GM21576 (cell line): Measurements from ENCODE around the gene ARHGAP32.
"Not testable (repeated sequence)": the region's sequence is repeated elsewhere in the genome, so short reads cannot be mapped to it uniquely, and the experiment has no call there.

Source experiments
- ATAC-seq: cut with Tn5 transposase; IDR thresholded peaks from one replicate; pipeline ENCODE4 v1.9.1; 2021; ENCODE audit warnings: mild to moderate bottlenecking, moderate library complexity; ENCODE audit not compliant: unreplicated experiment

ARHGAP32 gene

GRCh38 chr11:129204150-129204838 lies 12.2 kb upstream of the ARHGAP32 start:
- ATAC-seq: no peak

DNA sequence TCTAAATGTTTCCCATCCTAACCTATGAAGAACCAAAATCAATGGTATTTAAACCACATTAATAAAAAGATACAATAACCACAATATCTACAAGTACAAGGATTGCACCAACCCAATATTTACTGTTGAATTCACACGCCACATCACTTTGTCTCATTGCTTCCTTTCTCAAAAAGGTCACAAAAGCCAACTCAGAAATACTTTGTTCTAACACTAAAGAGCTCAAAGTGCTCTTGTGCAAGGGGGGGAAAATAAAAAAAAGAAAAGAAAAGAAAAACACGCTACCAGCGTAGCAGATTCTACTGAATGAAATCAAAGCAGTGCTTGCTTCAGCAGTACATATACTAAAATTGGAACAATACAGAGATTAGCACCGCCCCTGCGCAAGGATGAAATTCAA lies 10.5 kb upstream of the ARHGAP32 start:
- no peak for ATAC-seq

GRCh38 chr11:129195682-129196081 lies 3.6 kb upstream of the ARHGAP32 start:
- no peak for ATAC-seq

DNA sequence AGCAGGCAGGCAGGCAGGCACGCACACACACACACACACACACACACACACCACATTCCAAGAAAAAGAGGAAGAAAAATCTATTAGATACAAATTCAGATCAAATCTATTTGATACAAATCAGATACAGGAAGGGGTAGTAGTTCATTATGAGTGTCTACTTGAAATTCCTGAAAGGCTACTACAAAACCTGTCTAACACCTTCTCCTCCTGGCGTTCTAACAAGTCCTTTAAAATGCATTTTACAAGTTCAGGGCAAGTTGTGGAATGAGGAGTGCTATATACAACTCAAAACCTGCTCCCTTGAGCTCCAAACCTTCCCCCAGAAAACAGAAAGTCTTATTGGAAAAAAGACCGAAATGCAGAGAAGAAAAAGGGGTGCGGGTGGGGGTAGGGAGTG lies 476 bp downstream of the ARHGAP32 start:
- no peak for ATAC-seq

DNA sequence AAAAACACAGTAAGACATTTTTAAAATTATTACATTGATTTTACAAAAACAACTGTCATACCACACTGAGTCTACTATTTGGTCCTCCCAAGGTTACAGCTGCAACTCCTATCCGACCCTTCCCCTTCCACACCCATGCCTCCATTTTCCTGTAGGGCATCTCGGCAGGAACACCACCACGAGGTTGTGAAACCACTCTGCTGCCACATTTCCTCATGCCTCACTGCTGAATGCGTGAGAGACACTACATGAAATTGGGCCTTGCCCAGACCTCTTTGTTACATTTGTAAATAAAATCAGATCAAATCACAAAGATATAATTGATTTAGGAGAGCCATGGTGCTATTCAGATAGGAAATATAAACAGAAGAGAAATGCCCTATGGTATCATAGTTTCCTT lies 2.0 kb downstream of the ARHGAP32 start:
- no peak for ATAC-seq

DNA sequence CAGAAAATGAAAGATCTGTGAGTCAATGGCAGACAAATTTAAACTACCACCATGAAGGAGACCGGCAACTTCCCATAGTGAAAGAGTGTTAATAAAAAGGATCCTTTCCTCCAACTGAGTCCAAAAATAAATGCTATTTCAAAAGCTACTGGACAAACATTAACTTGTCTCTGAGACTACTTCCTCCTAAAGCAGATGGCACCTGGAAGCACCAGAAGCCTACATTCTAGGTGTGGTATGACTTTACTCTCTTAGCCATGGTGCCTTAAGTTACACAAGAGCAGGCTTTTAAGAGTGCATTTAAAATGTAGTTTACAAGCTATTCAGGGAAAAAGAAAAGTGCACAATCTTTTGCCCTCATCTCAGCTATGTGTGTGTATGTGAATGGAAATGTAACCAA lies 2.5 kb downstream of the ARHGAP32 start:
- no peak for ATAC-seq

GRCh38 chr11:129185082-129185481 lies 7.0 kb downstream of the ARHGAP32 start:
- not testable (repeated sequence) for ATAC-seq

GRCh38 chr11:129184581-129184980 lies 7.5 kb downstream of the ARHGAP32 start:
- no peak for ATAC-seq

DNA sequence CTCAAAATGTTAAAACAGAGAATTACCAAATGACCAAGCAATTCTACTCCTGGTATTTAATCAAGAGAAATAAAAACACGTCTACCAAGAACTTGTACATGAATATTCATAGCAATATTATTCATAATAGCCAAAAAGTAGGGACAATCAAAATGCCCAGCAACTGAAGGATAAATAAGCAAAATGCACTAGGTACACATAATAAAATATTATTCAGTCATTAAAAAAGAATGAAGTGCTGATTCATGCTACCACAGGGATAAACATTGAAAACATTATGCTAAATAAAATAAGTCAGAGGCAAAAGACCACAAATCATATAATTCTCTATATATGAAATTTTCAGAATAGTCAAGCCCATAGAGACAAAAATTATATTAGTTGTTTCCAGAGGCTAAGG lies 24.8 kb downstream of the ARHGAP32 start:
- no peak for ATAC-seq

- ATAC-seq: no peak
Observed at GRCh38 chr11:129163714-129164164, 28.4 kb downstream of the ARHGAP32 start.

DNA sequence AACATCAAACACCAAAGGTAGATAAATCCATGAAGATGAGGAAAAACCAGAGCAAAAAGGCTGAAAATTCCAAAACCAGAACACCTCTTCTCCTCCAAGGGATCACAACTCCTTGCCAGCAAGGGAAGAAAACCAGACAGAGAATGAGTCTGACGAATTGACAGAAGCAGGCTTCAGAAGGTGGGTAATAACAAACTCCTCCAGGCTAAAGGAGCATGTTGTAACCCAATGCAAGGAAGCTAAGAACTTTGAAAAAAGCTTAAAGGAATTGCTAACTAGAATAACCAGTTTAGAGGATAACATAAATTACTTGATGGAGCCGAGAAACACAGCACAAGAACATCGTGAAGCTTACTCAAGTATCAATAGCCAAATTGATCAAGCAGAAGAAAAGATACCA lies 35.0 kb downstream of the ARHGAP32 start:
- not testable (repeated sequence) for ATAC-seq

GRCh38 chr11:129155745-129156144 lies 36.4 kb downstream of the ARHGAP32 start:
- no peak for ATAC-seq

GRCh38 chr11:129148487-129148886 lies 43.6 kb downstream of the ARHGAP32 start:
- ATAC-seq: no peak

- ATAC-seq: no peak
Observed at GRCh38 chr11:129146191-129146590, 45.9 kb downstream of the ARHGAP32 start.

DNA sequence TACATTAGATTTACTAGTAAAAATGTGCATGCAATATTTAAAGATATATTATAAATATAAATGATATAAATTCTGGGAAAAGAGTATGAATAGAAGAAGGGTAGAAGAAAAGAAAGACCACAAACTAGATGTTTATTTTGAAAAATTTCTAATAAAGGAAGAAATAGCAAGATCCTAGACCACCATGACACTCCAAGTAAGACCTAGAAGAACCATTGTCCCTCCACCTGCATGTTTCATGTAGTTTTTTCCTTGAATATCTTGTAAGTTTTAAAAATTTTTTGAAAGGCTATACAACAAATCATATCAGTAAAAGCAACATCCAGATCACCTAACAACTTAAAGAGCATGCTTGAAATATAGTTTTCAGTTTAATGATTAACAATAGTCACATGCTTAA lies 46.8 kb downstream of the ARHGAP32 start:
- ATAC-seq: no peak

GRCh38 chr11:129144256-129144655 lies 47.9 kb downstream of the ARHGAP32 start:
- ATAC-seq: no peak

GRCh38 chr11:129143335-129143734 lies 48.8 kb downstream of the ARHGAP32 start:
- no peak for ATAC-seq

DNA sequence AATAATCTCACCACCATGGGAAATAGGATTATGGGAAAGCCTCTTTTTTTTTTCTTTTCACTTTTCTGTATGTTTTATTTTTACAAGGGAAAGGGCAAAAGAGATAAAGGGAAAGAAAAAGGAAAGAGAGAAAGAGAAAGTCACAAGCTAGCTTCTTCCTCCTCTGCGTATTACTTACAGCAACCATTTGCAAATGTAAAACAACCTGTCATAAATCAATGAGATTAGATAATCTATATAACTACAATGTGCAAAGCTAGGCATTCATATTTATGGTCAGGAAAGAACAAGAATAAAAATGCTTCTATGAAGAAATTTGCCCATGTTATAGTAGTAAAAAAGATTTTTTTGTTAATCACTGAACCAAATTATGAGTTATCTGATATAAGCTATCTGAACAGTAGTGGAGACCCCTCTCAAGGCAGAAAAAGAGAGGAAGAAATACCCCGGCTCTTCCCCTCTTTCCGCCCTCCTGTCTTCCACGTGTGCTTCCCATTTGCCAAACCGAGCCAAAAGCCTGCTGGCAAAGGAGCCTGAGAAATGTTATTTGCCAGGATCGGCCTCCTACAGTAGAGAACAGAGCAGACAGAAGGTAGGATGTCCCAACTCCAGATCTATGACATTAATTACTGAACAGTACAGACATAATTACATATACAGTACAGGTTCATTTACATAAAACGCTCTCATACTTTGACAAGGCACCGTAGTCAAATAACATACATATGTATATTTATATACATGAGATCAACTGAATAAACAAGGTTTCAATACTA lies 50.2 kb downstream of the ARHGAP32 start:
- no peak for ATAC-seq

DNA sequence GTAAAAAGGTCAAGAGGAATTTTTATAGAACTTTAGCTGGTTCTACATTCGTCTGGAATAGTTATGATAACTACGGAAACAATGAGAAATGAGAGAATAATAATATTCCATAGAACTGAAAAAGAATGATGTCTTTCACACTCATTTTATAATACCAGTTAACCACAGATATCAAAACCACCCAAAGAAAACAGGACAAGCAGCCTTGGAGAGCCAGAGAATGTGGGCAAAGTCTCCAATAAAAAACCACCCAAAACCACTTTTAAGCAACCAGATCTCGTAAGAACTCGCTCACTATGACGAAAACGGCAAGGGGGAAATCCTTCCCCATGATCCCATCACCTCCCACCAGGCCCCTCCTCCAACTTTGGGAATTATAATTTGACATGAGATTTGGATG lies 60.8 kb downstream of the ARHGAP32 start:
- no peak for ATAC-seq

DNA sequence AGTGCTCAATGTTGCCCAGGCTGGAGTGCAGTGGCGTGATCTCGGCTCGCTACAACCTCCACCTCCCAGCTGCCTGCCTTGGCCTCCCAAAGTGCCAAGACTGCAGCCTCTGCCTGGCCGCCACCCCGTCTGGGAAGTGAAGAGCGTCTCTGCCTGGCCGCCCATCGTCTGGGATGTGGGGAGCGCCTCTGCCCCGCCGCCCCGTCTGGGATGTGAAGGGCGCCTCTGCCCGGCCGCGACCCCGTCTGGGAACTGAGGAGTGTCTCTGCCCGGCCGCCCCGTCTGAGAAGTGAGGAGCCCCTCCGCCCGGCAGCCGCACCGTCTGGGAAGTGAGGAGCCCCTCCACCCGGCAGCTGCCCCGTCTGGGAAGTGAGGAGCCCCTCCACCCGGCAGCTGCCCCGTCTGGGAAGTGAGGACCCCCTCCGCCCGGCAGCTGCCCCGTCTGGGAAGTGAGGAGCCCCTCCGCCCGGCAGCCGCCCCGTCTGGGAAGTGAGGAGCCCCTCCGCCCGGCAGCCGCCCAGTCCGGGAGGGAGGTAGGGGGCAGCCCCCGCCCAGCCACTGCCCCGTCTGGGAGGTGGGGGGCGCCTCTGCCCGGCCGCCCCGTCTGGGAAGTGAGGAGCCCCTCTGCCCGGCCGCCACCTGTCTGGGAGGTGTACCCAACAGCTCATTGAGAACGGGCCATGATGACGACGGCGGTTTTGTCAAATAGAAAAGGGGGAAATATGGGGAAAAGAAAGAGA lies 63.1 kb downstream of the ARHGAP32 start:
- not testable (repeated sequence) for ATAC-seq

DNA sequence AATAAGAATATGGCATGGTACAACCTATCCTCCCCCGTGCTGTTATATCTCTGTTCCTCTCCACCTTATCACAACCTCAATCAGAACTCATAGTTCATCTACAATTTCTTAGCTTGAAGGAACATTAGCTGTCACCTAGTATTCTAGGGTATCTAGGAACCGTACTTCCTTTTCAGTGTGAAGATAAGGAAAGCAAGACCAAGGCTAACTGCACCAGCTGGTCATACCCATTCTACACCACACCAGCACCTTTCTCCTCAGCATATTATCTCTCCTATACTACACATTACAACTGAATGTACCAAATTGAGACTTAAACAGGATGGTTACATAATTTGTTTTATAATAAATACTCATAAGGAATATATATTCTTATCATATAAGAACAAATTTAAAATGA lies 73.1 kb downstream of the ARHGAP32 start:
- ATAC-seq: no peak
